GM21825 (cell line): ENCODE measurements around the gene PAOX.
"Not testable (repeated sequence)": the region's sequence is repeated elsewhere in the genome, so short reads cannot be mapped to it uniquely, and the experiment has no call there.

Experiments used
- ATAC-seq: cut with Tn5 transposase; IDR thresholded peaks from one replicate; pipeline ENCODE4 v1.9.1; 2021; ENCODE audit warnings: mild to moderate bottlenecking, moderate library complexity; ENCODE audit not compliant: unreplicated experiment

The PAOX gene

GRCh38 chr10:133431888-133432613, 53.0 kb downstream of the PAOX start:
- not testable (repeated sequence) for ATAC-seq

- ATAC-seq: not testable (repeated sequence)
Observed at GRCh38 chr10:133432789-133433188, 53.7 kb downstream of the PAOX start.

- no peak for ATAC-seq
Observed at GRCh38 chr10:133438711-133439273, 59.7 kb downstream of the PAOX start.

- ATAC-seq: no peak
Observed at GRCh38 chr10:133439517-133440461, 60.7 kb downstream of the PAOX start.

GRCh38 chr10:133440633-133441285, 61.7 kb downstream of the PAOX start:
- ATAC-seq: no peak
